BE2C (cell line): Measurements from ENCODE around the gene DNAJC4.

Experiments
- DNase-seq: peaks from one replicate; pipeline ENCODE4 v3.0.0-alpha.2; 2020
- H3K27me3 ChIP-seq: fragments of 250-450 bp; sonication (Bioruptor Pico); 2 replicates; pipeline ENCODE4 v1.5.1; 2020; ENCODE audit warnings: mild to moderate bottlenecking
- H3K36me3 ChIP-seq: fragments of 250-450 bp; sonication (Bioruptor Pico); 2 replicates; pipeline ENCODE4 v1.5.1; 2020; ENCODE audit warnings: mild to moderate bottlenecking
- H3K4me1 ChIP-seq: fragments of 250-450 bp; sonication (Bioruptor Pico); 2 replicates; pipeline ENCODE4 v1.5.1; 2020
- H3K4me3 ChIP-seq: 2 replicates; pipeline ENCODE4 v1.5.1; 2011; ENCODE audit warnings: low read depth, low read length
- H3K9me3 ChIP-seq: fragments of 250-450 bp; sonication (Bioruptor Pico); 2 replicates; pipeline ENCODE4 v1.5.1; 2020
- CTCF ChIP-seq: IDR thresholded peaks from 2 replicates; pipeline ENCODE4 v1.5.1; 2012; ENCODE audit warnings: mild to moderate bottlenecking, low read depth, low read length

DNAJC4 gene

GRCh38 chr11:64220798-64221197, 9.6 kb upstream of the DNAJC4 start:
- TF ChIP-seq CTCF: no peak
- H3K4me1 ChIP-seq: peaks cover 8% of the 10 kb centered on the region
- no peaks in the 10 kb centered on the region for H3K9me3 ChIP-seq
- no peaks in the 10 kb centered on the region for H3K36me3 ChIP-seq
- DNase-seq: no peak
- no peaks in the 10 kb centered on the region for H3K27me3 ChIP-seq
- no peak overlapping the region for H3K4me3 ChIP-seq

- no peak for DNase-seq
- peaks cover 8% of the 10 kb centered on the region for H3K4me1 ChIP-seq
- no peaks in the 10 kb centered on the region for H3K9me3 ChIP-seq
- H3K36me3 ChIP-seq: no peaks in the 10 kb centered on the region
- no peaks in the 10 kb centered on the region for H3K27me3 ChIP-seq
- no peak for TF ChIP-seq CTCF
- H3K4me3 ChIP-seq: no peak overlapping the region
Measured at GRCh38 chr11:64222651-64223000, 7.7 kb upstream of the DNAJC4 start.

- peaks cover 8% of the 10 kb centered on the region for H3K4me1 ChIP-seq
- no peak for TF ChIP-seq CTCF
- no peaks in the 10 kb centered on the region for H3K9me3 ChIP-seq
- DNase-seq: peak; percentile 58
- H3K27me3 ChIP-seq: no peaks in the 10 kb centered on the region
- H3K36me3 ChIP-seq: no peaks in the 10 kb centered on the region
- H3K4me3 ChIP-seq: no peak overlapping the region
Measured at GRCh38 chr11:64223001-64223651, 7.2 kb upstream of the DNAJC4 start.

- no peak for TF ChIP-seq CTCF
- Histone ChIP-seq H3K4me3 (no peak overlapping the region), H3K36me3 (no peaks in the 10 kb centered on the region), H3K9me3 (no peaks in the 10 kb centered on the region), H3K27me3 (no peaks in the 10 kb centered on the region), H3K4me1 (peaks cover 8% of the 10 kb centered on the region)
- no peak for DNase-seq
Measured at GRCh38 chr11:64224151-64224890, 6.0 kb upstream of the DNAJC4 start.

- H3K27me3 ChIP-seq: no peaks in the 10 kb centered on the region
- peaks cover 8% of the 10 kb centered on the region for H3K4me1 ChIP-seq
- TF ChIP-seq CTCF: no peak
- H3K9me3 ChIP-seq: no peaks in the 10 kb centered on the region
- peak overlapping the region; percentile 73 for H3K4me3 ChIP-seq
- no peak for DNase-seq
- H3K36me3 ChIP-seq: no peaks in the 10 kb centered on the region
Measured at GRCh38 chr11:64224891-64225607, 5.3 kb upstream of the DNAJC4 start.
